ENCODE results near the gene PER2. TPM values are rescaled to one million over a fixed set of nuclear protein-coding genes. Genes with fewer than 3 reads are reported as not detected.
"Not testable (repeated sequence)": the region's sequence is repeated elsewhere in the genome, so short reads cannot be mapped to it uniquely, and the experiment has no call there.

PER2 gene
- total RNA-seq, 2 donors from 2014 or later, result 5.2 to 9.4 TPM

- no peak for DNase-seq (ENCODE audit: low spot score)
- Histone ChIP-seq H3K4me1 (peaks cover 0 to 9% of the 10 kb centered on the region in 2 donors), H3K27ac (no peak overlapping the region), H3K27me3 (no peaks in the 10 kb centered on the region), H3K4me3 (no peak overlapping the region), H3K36me3 (peaks cover 37% of the 10 kb centered on the region), H3K9me3 (no peaks in the 10 kb centered on the region)
- TF ChIP-seq CTCF (IDR thresholded peaks at IDR 0.05), result no peak
Observed at GRCh38 chr2:238277695-238278094, 10.7 kb downstream of the PER2 start.

- Histone ChIP-seq H3K9me3 (no peaks in the 10 kb centered on the region), H3K36me3 (peaks cover 70% of the 10 kb centered on the region), H3K27ac (no peak overlapping the region), H3K4me3 (no peak overlapping the region), H3K4me1 (peaks cover 0 to 8% of the 10 kb centered on the region in 2 donors), H3K27me3 (no peaks in the 10 kb centered on the region)
- TF ChIP-seq CTCF (IDR thresholded peaks at IDR 0.05), result no peak
- DNase-seq (ENCODE audit: low spot score), result no peak
Observed at GRCh38 chr2:238274152-238274865, 14.1 kb downstream of the PER2 start.

GRCh38 chr2:238273433-238273832 lies 15.0 kb downstream of the PER2 start:
- not testable (repeated sequence) for DNase-seq (ENCODE audit: low spot score); H3K27me3 ChIP-seq; H3K4me3 ChIP-seq; H3K27ac ChIP-seq; H3K4me1 ChIP-seq; H3K9me3 ChIP-seq
- peaks cover 75% of the 10 kb centered on the region for H3K36me3 ChIP-seq

DNA sequence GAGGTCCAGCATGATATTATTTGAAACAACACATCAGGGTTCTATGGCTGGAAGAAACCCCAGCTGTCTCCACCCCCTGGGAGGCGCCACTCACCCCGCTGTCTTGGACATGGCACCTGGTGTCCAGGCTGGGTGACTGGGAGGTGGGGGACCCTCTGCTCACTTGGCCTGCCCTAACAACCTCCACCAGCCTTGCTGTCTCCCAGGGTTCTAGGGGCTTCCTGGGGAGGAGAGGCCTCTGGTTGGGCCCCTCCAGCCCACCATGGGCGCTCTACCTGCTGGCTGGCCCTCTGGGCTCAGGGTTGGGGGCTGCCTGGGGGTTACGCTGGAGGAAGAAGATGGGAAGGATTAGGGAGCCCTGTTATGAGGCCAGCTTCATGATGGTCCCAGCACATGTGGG lies 16.3 kb downstream of the PER2 start:
- Histone ChIP-seq H3K27me3 (no peaks in the 10 kb centered on the region), H3K36me3 (peaks cover 88% of the 10 kb centered on the region), H3K4me1 (no peaks in the 10 kb centered on the region), H3K27ac (no peak overlapping the region), H3K9me3 (no peaks in the 10 kb centered on the region), H3K4me3 (no peak overlapping the region)
- no peak for DNase-seq (ENCODE audit: low spot score)
- TF ChIP-seq CTCF (IDR thresholded peaks at IDR 0.05), result no peak

- H3K4me1 ChIP-seq; H3K27me3 ChIP-seq; H3K9me3 ChIP-seq; DNase-seq (ENCODE audit: low spot score); H3K4me3 ChIP-seq; H3K27ac ChIP-seq: not testable (repeated sequence)
- H3K36me3 ChIP-seq, result peaks cover 90% of the 10 kb centered on the region
Observed at GRCh38 chr2:238271686-238272085, 16.7 kb downstream of the PER2 start.

- Histone ChIP-seq H3K27ac (no peak overlapping the region), H3K36me3 (peaks cover 90% of the 10 kb centered on the region), H3K9me3 (no peaks in the 10 kb centered on the region), H3K4me1 (no peaks in the 10 kb centered on the region), H3K27me3 (no peaks in the 10 kb centered on the region), H3K4me3 (no peak overlapping the region)
- no peak for DNase-seq (ENCODE audit: low spot score)
- TF ChIP-seq CTCF (IDR thresholded peaks at IDR 0.05), result no peak
Observed at GRCh38 chr2:238271061-238271554, 17.3 kb downstream of the PER2 start.

DNA sequence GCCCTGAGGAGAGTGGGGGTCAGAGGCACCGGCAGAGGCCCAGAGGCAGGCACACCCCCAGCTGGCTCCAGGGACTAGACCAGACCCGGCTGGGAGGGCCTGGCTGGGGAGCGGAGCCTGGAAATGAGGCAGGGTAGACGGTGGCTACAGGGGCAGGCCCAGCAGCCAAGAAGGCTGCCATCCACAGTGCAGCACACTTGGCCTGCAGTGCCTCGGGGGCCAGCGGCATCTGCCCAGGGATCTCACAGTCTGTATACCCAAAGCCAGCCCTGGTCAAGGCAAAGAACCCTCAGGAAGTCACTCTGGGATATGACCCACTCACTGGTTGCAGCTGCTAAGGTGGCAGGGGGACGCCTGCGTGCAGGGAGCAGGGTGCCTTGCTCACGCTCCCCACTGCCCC lies 17.8 kb downstream of the PER2 start:
- Histone ChIP-seq H3K9me3 (no peaks in the 10 kb centered on the region), H3K27me3 (no peaks in the 10 kb centered on the region), H3K4me3 (no peak overlapping the region), H3K27ac (no peak overlapping the region), H3K4me1 (no peaks in the 10 kb centered on the region), H3K36me3 (peaks cover 90% of the 10 kb centered on the region)
- TF ChIP-seq CTCF (IDR thresholded peaks at IDR 0.05), result no peak
- no peak for DNase-seq (ENCODE audit: low spot score)

Measured in right atrium auricular region (tissue), 2 donors.